GM23248 (cell line): ENCODE data around the gene ESRRB. TPM values are rescaled to one million over a fixed set of nuclear protein-coding genes. Genes with fewer than 3 reads are reported as not detected.

Source experiments
- DNase-seq: peaks from one replicate; pipeline ENCODE4 v3.0.0-alpha.2; 2015
- H2AFZ ChIP-seq: fragments of 200-600 bp; sonication (generic); 2 replicates; pipeline ENCODE4 v1.6.1; 2016; ENCODE audit warnings: antibody characterized with exemption
- H3F3A ChIP-seq: fragments of 200-600 bp; sonication (generic); 2 replicates; pipeline ENCODE4 v1.6.1; 2016; ENCODE audit warnings: mild to moderate bottlenecking, antibody characterized with exemption, mixed run types; ENCODE audit not compliant: insufficient read depth
- H3K27ac ChIP-seq: fragments of 200-600 bp; sonication (generic); 2 replicates; pipeline ENCODE4 v1.5.1; 2016; ENCODE audit warnings: mild to moderate bottlenecking
- H3K27me3 ChIP-seq: fragments of 200-600 bp; sonication (generic); replicated peaks from 2 replicates; pipeline ENCODE4 v1.6.1; 2016; ENCODE audit warnings: mild to moderate bottlenecking; ENCODE audit not compliant: insufficient read depth
- H3K36me3 ChIP-seq: fragments of 200-600 bp; sonication (generic); 2 replicates; pipeline ENCODE4 v1.6.1; 2016; ENCODE audit warnings: low read depth, mild to moderate bottlenecking
- H3K4me1 ChIP-seq: fragments of 200-600 bp; sonication (generic); 2 replicates; pipeline ENCODE4 v1.6.1; 2016; ENCODE audit warnings: mild to moderate bottlenecking; ENCODE audit not compliant: insufficient read depth
- H3K4me2 ChIP-seq: fragments of 200-600 bp; sonication (generic); one replicate; pipeline ENCODE4 v1.6.1; 2016; ENCODE audit warnings: mild to moderate bottlenecking; ENCODE audit not compliant: unreplicated experiment
- H3K4me3 ChIP-seq: fragments of 200-600 bp; sonication (generic); 2 replicates; pipeline ENCODE4 v1.5.1; 2016; ENCODE audit warnings: mild to moderate bottlenecking
- H3K79me2 ChIP-seq: fragments of 200-600 bp; sonication (generic); 2 replicates; pipeline ENCODE4 v1.6.1; 2016; ENCODE audit warnings: mild to moderate bottlenecking; ENCODE audit not compliant: insufficient read depth
- H3K9ac ChIP-seq: fragments of 200-600 bp; sonication (generic); 2 replicates; pipeline ENCODE4 v1.6.1; 2016; ENCODE audit warnings: mild to moderate bottlenecking
- H3K9me2 ChIP-seq: fragments of 200-600 bp; sonication (generic); 2 replicates; pipeline ENCODE4 v1.6.1; 2016; ENCODE audit warnings: mixed run types, mild to moderate bottlenecking, moderate library complexity; ENCODE audit not compliant: insufficient read depth
- H3K9me3 ChIP-seq: fragments of 200-600 bp; sonication (generic); one replicate; pipeline ENCODE4 v1.6.1; 2017; ENCODE audit warnings: low read depth
- H4K20me1 ChIP-seq: fragments of 200-600 bp; sonication (generic); 2 replicates; pipeline ENCODE4 v1.6.0; 2016; ENCODE audit not compliant: insufficient read depth
- EZH2 ChIP-seq: fragments of 200-600 bp; sonication (generic); IDR thresholded peaks from 2 replicates; pipeline ENCODE4 v1.6.1; 2018; ENCODE audit warnings: antibody characterized with exemption, mild to moderate bottlenecking; ENCODE audit not compliant: insufficient read depth, poor library complexity, severe bottlenecking
- EZH2phosphoT487 ChIP-seq: fragments of 200-600 bp; sonication (generic); IDR thresholded peaks from 2 replicates; pipeline ENCODE4 v1.6.1; 2018; ENCODE audit warnings: antibody characterized with exemption, moderate library complexity, mild to moderate bottlenecking, low read depth; ENCODE audit not compliant: insufficient read depth
- WGBS, 2 experiments: methylation state at CpG; one replicate each; pipeline ENCODE4 v1.1.6; 2015 to 2017; ENCODE audit warnings: low lambda C conversion rate in 2 of 2, low coverage in 1 of 2; ENCODE audit errors: missing lambda C conversion rate in 2 of 2; 5-methylcytosine and 5-hydroxymethylcytosine counted together
- in situ Hi-C: fragments of 300-500 bp; cut with MboI; formaldehyde crosslinking; loops from 2 replicates; pipeline ENCODE4 v1.15.0; 2020
- polyA plus RNA-seq: library from polyadenylated mRNA; unstranded; fragments of >200 nt; fragmentation: Nextera tagmentation; extraction: Ambion mirVana; gene quantifications from 2 replicates; pipeline ENCODE4 v1.2.1, GENCODE V29; 2016
- total RNA-seq: library from RNA; depleted of rRNA; stranded (reverse); fragments of >200 nt; shearing (Covaris generic); gene quantifications from 2 replicates; pipeline ENCODE4 v1.2.3, GENCODE V29; 2014

The ESRRB gene
- total and polyA plus RNA-seq, 2 experiments from 2014 or later = not detected

GRCh38 chr14:76390621-76391020 lies 14.7 kb downstream of the ESRRB start:
- H3K27ac ChIP-seq = no peak overlapping the region
- no peak overlapping the region for H2AFZ ChIP-seq
- DNase-seq = no peak
- H3K4me2 ChIP-seq = no peak overlapping the region
- H3K9me3 ChIP-seq = no peaks in the 10 kb centered on the region
- TF ChIP-seq EZH2phosphoT487 = no peak
- TF ChIP-seq EZH2 = no peak
- 65 to 66% methylated on average over 7 of the region's 7 CpGs for WGBS, 2 experiments
- no peak overlapping the region for H3K4me3 ChIP-seq
- no peaks in the 10 kb centered on the region for H3K79me2 ChIP-seq
- H3K27me3 ChIP-seq = peaks cover 6% of the 10 kb centered on the region
- H3K9ac ChIP-seq = no peak overlapping the region
- no peaks in the 10 kb centered on the region for H4K20me1 ChIP-seq
- H3K36me3 ChIP-seq = no peaks in the 10 kb centered on the region
- no peaks in the 10 kb centered on the region for H3K4me1 ChIP-seq
- no peaks in the 10 kb centered on the region for H3K9me2 ChIP-seq
- in situ Hi-C loops = loop anchor here (25.0 kb wide), 1 partner anchor 678 kb away; no protein-coding TSS in a partner anchor
- H3F3A ChIP-seq = no peaks in the 10 kb centered on the region

GRCh38 chr14:76391981-76392690 lies 16.2 kb downstream of the ESRRB start:
- 54 to 61% methylated on average over 12 of the region's 12 CpGs for WGBS, 2 experiments
- H2AFZ ChIP-seq = no peak overlapping the region

GRCh38 chr14:76394569-76394968 lies 18.6 kb downstream of the ESRRB start:
- H3K9me3 ChIP-seq = no peaks in the 10 kb centered on the region
- H3K4me1 ChIP-seq = no peaks in the 10 kb centered on the region
- no peaks in the 10 kb centered on the region for H3K9me2 ChIP-seq
- TF ChIP-seq EZH2 (no peak), EZH2phosphoT487 (no peak)
- 51% methylated on average over 5 of the region's 5 CpGs for WGBS, 2 experiments
- H2AFZ ChIP-seq = no peak overlapping the region
- H3K27me3 ChIP-seq = 0 out of 2 replicates have a peak, but pooled peaks cover 23% of the 10 kb centered on the region
- H3K79me2 ChIP-seq = no peaks in the 10 kb centered on the region
- H3K4me2 ChIP-seq = no peak overlapping the region
- in situ Hi-C loops = loop anchor here (25.0 kb wide), 1 partner anchor 682 kb away; no protein-coding TSS in a partner anchor
- no peaks in the 10 kb centered on the region for H4K20me1 ChIP-seq
- no peak for DNase-seq
- H3K27ac ChIP-seq = no peak overlapping the region
- no peak overlapping the region for H3K4me3 ChIP-seq
- H3F3A ChIP-seq = no peaks in the 10 kb centered on the region
- H3K9ac ChIP-seq = no peak overlapping the region
- H3K36me3 ChIP-seq = no peaks in the 10 kb centered on the region

More at GRCh38 chr14:76391981-76392690, 16.2 kb downstream of the ESRRB start:
- DNase-seq = no peak
- H3F3A ChIP-seq = no peaks in the 10 kb centered on the region
- no peaks in the 10 kb centered on the region for H3K9me3 ChIP-seq
- no peak overlapping the region for H3K27ac ChIP-seq
- TF ChIP-seq EZH2 (no peak), EZH2phosphoT487 (no peak)
- H3K9me2 ChIP-seq = no peaks in the 10 kb centered on the region
- no peaks in the 10 kb centered on the region for H3K79me2 ChIP-seq
- in situ Hi-C loops = loop anchor here (25.0 kb wide), 1 partner anchor 680 kb away; no protein-coding TSS in a partner anchor
- H4K20me1 ChIP-seq = no peaks in the 10 kb centered on the region
- no peaks in the 10 kb centered on the region for H3K4me1 ChIP-seq
- H3K4me3 ChIP-seq = no peak overlapping the region
- H3K9ac ChIP-seq = no peak overlapping the region
- 0 out of 2 replicates have a peak, but pooled peaks cover 8% of the 10 kb centered on the region for H3K27me3 ChIP-seq
- H3K36me3 ChIP-seq = no peaks in the 10 kb centered on the region
- no peak overlapping the region for H3K4me2 ChIP-seq

GRCh38 chr14:76395161-76395560 lies 19.2 kb downstream of the ESRRB start:
- 0 out of 2 replicates have a peak, but pooled peaks cover 29% of the 10 kb centered on the region for H3K27me3 ChIP-seq
- no peak overlapping the region for H3K27ac ChIP-seq
- H3K9me2 ChIP-seq = no peaks in the 10 kb centered on the region
- no peak for TF ChIP-seq EZH2
- TF ChIP-seq EZH2phosphoT487 = no peak
- H2AFZ ChIP-seq = no peak overlapping the region
- no peak overlapping the region for H3K9ac ChIP-seq
- no peaks in the 10 kb centered on the region for H3K79me2 ChIP-seq
- WGBS, 2 experiments = 55% methylated on average over 8 of the region's 8 CpGs
- no peak for DNase-seq
- in situ Hi-C loops = loop anchor here (25.0 kb wide), 1 partner anchor 683 kb away; no protein-coding TSS in a partner anchor
- no peaks in the 10 kb centered on the region for H3K4me1 ChIP-seq
- no peak overlapping the region for H3K4me2 ChIP-seq
- no peaks in the 10 kb centered on the region for H3K36me3 ChIP-seq
- no peaks in the 10 kb centered on the region for H3F3A ChIP-seq
- no peaks in the 10 kb centered on the region for H3K9me3 ChIP-seq
- H3K4me3 ChIP-seq = no peak overlapping the region
- H4K20me1 ChIP-seq = no peaks in the 10 kb centered on the region
